Stimulated activated memory B cell treated with anti-CD40 and anti-IgM and Interleukin-4, amounts not matched to agents 10 μg/mL and 1 μg/mL and 100 μg/mL, for 72 hours (primary cell): ENCODE measurements around the gene NCOA1.

Source experiments
- ATAC-seq: fragments of 150-1000 bp; cut with Tn5 transposase; 2 replicates; pipeline ENCODE4 v1.10.0; 2021
- H3K27ac Mint-ChIP-seq: one replicate; pipeline ENCODE4 v1.8.0; 2022; ENCODE audit warnings: mild to moderate bottlenecking, mixed read lengths
- H3K27me3 Mint-ChIP-seq: one replicate; pipeline ENCODE4 v1.8.0; 2022; ENCODE audit warnings: mixed read lengths
- H3K36me3 Mint-ChIP-seq: one replicate; pipeline ENCODE4 v1.8.0; 2022; ENCODE audit warnings: mixed read lengths
- H3K4me1 Mint-ChIP-seq: one replicate; pipeline ENCODE4 v1.8.0; 2022; ENCODE audit warnings: mixed read lengths
- H3K4me3 Mint-ChIP-seq: one replicate; pipeline ENCODE4 v1.8.0; 2022; ENCODE audit warnings: mild to moderate bottlenecking, moderate library complexity, mixed read lengths
- H3K9me3 Mint-ChIP-seq: one replicate; pipeline ENCODE4 v1.8.0; 2022; ENCODE audit warnings: mixed read lengths

The NCOA1 gene

DNA sequence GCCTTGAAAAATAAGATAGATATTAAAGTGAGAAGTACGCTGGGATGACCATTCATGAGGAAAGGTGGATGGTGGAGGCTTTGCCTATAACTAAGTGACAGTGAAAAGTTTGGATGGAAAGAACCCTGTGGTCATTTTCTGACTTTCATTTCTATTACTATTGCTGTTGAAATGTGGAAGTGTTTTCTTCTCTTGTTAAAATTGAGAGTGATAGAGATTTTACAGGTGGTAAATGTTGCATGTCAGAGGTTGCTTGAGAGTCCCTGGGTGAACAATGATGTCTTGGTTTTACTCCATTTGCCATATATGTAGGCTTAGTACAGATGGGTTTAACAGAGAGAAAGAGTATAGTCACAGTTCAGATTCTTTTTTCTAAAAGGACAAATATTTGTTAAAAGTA lies 18.4 kb downstream of the NCOA1 start:
- H3K36me3 Mint-ChIP-seq = no peaks in the 10 kb centered on the region
- peak overlapping the region; percentile 41 for H3K4me3 Mint-ChIP-seq
- no peaks in the 10 kb centered on the region for H3K9me3 Mint-ChIP-seq
- H3K4me1 Mint-ChIP-seq = peaks cover 73% of the 10 kb centered on the region
- ATAC-seq = peak; percentile 93
- H3K27me3 Mint-ChIP-seq = no peaks in the 10 kb centered on the region
- peak overlapping the region; percentile 79 for H3K27ac Mint-ChIP-seq

GRCh38 chr2:24509840-24510239 lies 18.8 kb downstream of the NCOA1 start:
- Mint-ChIP-seq H3K4me3 (peak overlapping the region; percentile 23), H3K4me1 (peaks cover 73% of the 10 kb centered on the region), H3K9me3 (no peaks in the 10 kb centered on the region), H3K36me3 (no peaks in the 10 kb centered on the region), H3K27me3 (no peaks in the 10 kb centered on the region), H3K27ac (peak overlapping the region; percentile 79)
- ATAC-seq = peak; percentile 61

DNA sequence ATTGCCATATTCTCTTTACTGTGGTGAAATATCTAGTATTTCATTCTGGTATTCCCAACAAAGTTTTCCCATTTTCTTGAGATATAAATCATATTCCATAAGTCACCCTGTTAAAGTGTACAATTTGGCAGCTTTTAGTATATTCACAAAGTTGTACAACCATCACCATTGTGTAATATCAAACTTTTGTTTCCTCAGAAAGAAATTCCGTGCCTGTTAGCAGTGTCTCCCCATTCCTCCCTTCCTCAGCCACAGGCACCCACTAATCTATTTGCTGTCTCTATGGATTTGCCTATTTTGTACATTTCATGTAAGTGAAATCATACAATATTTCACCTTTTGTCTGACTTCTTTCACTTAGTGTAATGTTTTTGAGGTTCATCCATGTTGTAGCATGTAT lies 19.7 kb downstream of the NCOA1 start:
- H3K4me1 Mint-ChIP-seq = peaks cover 79% of the 10 kb centered on the region
- no peaks in the 10 kb centered on the region for H3K9me3 Mint-ChIP-seq
- H3K27me3 Mint-ChIP-seq = no peaks in the 10 kb centered on the region
- no peaks in the 10 kb centered on the region for H3K36me3 Mint-ChIP-seq
- H3K4me3 Mint-ChIP-seq = no peak overlapping the region
- no peak for ATAC-seq
- H3K27ac Mint-ChIP-seq = peak overlapping the region; percentile 79

DNA sequence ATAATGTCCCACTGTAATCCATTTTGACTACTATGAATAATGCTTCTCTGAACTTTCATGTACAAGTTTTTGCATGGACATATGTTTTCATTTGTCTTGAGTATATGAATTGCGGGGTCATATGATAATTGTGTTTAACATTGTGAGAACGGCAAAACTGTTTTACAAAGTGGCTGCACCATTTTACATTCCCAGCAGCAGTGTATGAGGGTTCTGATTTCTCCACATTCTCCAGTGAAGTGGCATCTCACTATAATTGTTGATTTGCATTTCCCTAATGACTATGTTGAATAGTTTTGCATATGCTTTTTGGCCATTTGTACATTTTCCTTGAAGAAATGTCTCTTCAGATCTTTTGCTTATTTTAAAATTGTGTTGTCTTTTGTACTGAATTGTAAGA lies 20.1 kb downstream of the NCOA1 start:
- H3K9me3 Mint-ChIP-seq = no peaks in the 10 kb centered on the region

GRCh38 chr2:24511894-24512293 lies 20.8 kb downstream of the NCOA1 start:
- Mint-ChIP-seq H3K27ac (no peak overlapping the region), H3K4me1 (peaks cover 77% of the 10 kb centered on the region), H3K27me3 (no peaks in the 10 kb centered on the region), H3K4me3 (peak overlapping the region; percentile 12), H3K36me3 (no peaks in the 10 kb centered on the region), H3K9me3 (no peaks in the 10 kb centered on the region)
- ATAC-seq = no peak

More for the DNA sequence above, 20.1 kb downstream of the NCOA1 start:
- no peaks in the 10 kb centered on the region for H3K36me3 Mint-ChIP-seq
- H3K4me3 Mint-ChIP-seq = no peak overlapping the region
- no peak for ATAC-seq
- H3K27me3 Mint-ChIP-seq = no peaks in the 10 kb centered on the region
- H3K27ac Mint-ChIP-seq = peak overlapping the region; percentile 79
- peaks cover 76% of the 10 kb centered on the region for H3K4me1 Mint-ChIP-seq

- H3K27ac Mint-ChIP-seq = no peak overlapping the region
Observed at GRCh38 chr2:24512404-24512803, 21.4 kb downstream of the NCOA1 start.

DNA sequence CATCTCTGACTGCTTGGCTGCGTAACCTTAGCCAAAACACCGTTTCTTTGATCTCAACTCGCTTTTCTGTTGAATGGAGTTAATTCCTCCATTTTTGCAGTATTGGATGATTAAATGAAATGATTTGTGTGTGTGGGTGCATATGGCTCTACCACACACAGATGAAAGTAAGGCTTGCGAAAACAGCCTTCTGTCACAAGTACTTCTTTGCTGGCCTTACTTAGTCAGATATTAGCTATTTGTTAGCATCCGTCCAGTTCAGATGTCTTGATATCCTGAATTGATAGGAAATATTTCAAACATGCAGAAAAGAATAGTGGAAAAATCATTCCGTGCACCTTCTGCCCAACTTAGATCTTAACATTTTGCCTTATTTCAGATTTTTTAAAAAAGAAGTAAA lies 21.8 kb downstream of the NCOA1 start:
- ATAC-seq = no peak
- no peaks in the 10 kb centered on the region for H3K27me3 Mint-ChIP-seq
- no peak overlapping the region for H3K27ac Mint-ChIP-seq

More at GRCh38 chr2:24512404-24512803, 21.4 kb downstream of the NCOA1 start:
- Mint-ChIP-seq H3K9me3 (no peaks in the 10 kb centered on the region), H3K36me3 (no peaks in the 10 kb centered on the region), H3K4me3 (no peak overlapping the region), H3K27me3 (no peaks in the 10 kb centered on the region), H3K4me1 (peaks cover 77% of the 10 kb centered on the region)
- ATAC-seq = no peak

GRCh38 chr2:24513281-24514071 lies 22.4 kb downstream of the NCOA1 start:
- Mint-ChIP-seq H3K27ac (no peak overlapping the region), H3K4me3 (no peak overlapping the region), H3K4me1 (peaks cover 73% of the 10 kb centered on the region), H3K27me3 (no peaks in the 10 kb centered on the region), H3K9me3 (no peaks in the 10 kb centered on the region), H3K36me3 (no peaks in the 10 kb centered on the region)
- ATAC-seq = no peak

More for the DNA sequence above, 21.8 kb downstream of the NCOA1 start:
- H3K4me3 Mint-ChIP-seq = no peak overlapping the region
- peaks cover 76% of the 10 kb centered on the region for H3K4me1 Mint-ChIP-seq
- no peaks in the 10 kb centered on the region for H3K9me3 Mint-ChIP-seq
- no peaks in the 10 kb centered on the region for H3K36me3 Mint-ChIP-seq

DNA sequence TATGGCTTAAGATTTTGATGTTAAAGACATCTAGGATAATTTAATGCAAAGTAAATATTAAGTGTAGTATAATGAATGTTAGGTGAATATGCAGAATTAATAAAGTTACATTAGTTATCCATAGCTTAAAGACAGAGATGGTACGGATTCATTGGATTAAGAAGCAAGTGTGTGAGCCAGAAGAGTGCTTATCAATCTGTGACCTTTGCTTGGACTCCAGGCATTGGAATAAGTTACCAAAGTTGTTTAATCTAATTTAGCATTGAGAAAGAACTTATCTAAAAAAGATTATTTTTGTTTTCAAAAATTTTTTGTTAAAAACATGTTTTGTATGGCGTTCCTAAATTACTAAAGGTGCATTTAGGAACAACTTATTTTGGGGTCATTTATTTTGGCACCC lies 23.8 kb downstream of the NCOA1 start:
- Mint-ChIP-seq H3K9me3 (no peaks in the 10 kb centered on the region), H3K27ac (no peak overlapping the region), H3K36me3 (peaks cover 8% of the 10 kb centered on the region), H3K4me1 (peaks cover 67% of the 10 kb centered on the region), H3K4me3 (no peak overlapping the region), H3K27me3 (no peaks in the 10 kb centered on the region)
- ATAC-seq = no peak

DNA sequence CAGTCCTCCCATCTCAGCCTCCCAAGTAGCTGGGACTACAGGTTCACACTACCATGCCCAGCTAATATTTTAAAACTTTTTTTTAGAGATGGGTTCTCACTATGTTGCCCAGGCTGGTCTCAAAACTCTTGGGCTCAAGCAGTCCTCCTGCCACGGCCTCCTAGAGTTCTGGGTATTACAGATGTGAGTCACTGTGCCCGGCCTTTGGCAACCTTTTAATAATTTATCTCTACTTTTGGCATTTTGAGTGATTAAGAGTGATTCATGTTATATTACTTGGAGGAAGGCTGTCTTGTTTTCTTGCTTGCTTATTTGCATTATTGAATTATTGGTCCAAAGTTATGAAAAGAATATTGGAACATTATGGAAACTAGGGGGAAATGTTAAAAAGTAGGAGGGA lies 24.3 kb downstream of the NCOA1 start:
- peaks cover 64% of the 10 kb centered on the region for H3K4me1 Mint-ChIP-seq
- no peaks in the 10 kb centered on the region for H3K9me3 Mint-ChIP-seq
- no peak for ATAC-seq
- H3K4me3 Mint-ChIP-seq = no peak overlapping the region
- H3K27me3 Mint-ChIP-seq = no peaks in the 10 kb centered on the region
- peaks cover 8% of the 10 kb centered on the region for H3K36me3 Mint-ChIP-seq
- H3K27ac Mint-ChIP-seq = no peak overlapping the region

DNA sequence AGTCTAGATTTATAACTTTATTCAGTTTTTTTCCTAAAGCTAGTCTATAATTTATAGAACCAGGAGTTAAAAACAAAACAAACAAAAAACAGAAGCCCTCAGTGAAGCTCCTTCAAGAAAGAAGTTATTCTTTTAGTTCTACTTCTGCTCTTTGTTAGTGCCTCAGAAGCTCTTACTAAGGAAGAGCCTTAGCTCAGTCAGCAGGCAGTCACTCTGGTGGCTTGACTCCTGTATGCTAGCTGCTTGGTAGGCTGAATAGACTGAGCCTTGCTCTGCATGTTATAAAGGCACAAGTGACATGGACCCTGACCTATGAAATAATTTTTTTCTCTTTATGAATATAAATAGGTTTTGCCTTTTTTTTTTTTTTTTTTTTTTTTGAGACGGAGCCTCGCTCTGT lies 24.8 kb downstream of the NCOA1 start:
- Mint-ChIP-seq H3K27me3 (no peaks in the 10 kb centered on the region), H3K4me3 (no peak overlapping the region), H3K4me1 (peaks cover 64% of the 10 kb centered on the region), H3K27ac (no peak overlapping the region), H3K9me3 (no peaks in the 10 kb centered on the region), H3K36me3 (peaks cover 8% of the 10 kb centered on the region)
- no peak for ATAC-seq

GRCh38 chr2:24517247-24517646 lies 26.2 kb downstream of the NCOA1 start:
- Mint-ChIP-seq H3K4me1 (peaks cover 64% of the 10 kb centered on the region), H3K27me3 (no peaks in the 10 kb centered on the region), H3K36me3 (peaks cover 9% of the 10 kb centered on the region), H3K27ac (no peak overlapping the region), H3K4me3 (no peak overlapping the region), H3K9me3 (no peaks in the 10 kb centered on the region)
- ATAC-seq = no peak

DNA sequence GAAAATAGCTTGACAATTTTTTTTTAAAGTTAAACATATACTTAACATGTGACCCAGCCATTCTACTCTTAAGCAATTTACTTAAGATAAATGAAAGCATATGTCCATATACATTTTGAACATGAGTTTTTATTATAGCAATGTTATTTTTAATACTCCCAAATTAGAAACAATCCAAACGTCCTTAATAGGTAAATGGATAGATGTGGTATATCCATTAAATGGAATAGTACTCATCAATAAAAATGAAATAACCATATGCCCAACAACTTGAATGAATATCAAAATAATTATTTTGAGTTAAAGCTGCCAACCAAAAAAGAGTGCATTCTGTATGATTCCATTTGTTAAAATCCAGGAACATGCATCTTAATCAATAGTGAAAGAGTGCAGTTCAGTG lies 29.1 kb downstream of the NCOA1 start:
- H3K27ac Mint-ChIP-seq = no peak overlapping the region
- no peak for ATAC-seq
- no peak overlapping the region for H3K4me3 Mint-ChIP-seq
- peaks cover 13% of the 10 kb centered on the region for H3K36me3 Mint-ChIP-seq
- no peaks in the 10 kb centered on the region for H3K27me3 Mint-ChIP-seq
- H3K9me3 Mint-ChIP-seq = peaks cover 2% of the 10 kb centered on the region
- H3K4me1 Mint-ChIP-seq = peaks cover 65% of the 10 kb centered on the region

DNA sequence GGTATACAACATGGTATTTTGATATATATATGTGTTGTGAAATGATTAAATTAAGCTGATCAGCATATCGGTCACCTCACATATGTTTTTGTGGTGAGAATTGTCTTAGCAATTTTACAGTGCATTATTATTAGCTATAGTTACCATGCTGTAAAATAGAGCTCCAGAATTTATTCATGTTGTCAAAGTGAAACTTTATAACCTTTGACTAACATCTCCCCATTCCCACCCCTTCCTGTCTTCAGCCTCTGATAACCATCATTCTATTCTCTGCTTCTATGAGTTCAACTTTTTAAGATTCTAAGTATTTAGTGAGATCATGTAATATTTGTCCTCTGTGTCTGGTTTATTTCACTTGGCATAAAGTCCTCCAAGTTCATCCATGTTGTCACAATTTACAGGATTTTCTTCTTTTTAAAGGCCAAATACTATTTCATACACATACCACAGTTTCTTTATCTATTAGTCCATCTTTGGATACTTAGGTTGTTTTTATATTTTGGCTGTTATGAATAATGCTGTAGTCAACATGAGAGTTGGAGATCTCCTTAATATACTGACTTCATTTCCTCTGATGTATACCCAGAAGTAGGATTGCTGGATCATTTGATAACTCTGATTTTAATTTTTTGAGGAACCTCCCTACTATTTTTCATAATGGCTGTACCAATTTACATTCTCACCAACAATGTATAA lies 30.3 kb downstream of the NCOA1 start:
- Mint-ChIP-seq H3K27ac (peak overlapping the region; percentile 49), H3K27me3 (no peaks in the 10 kb centered on the region), H3K4me1 (peaks cover 68% of the 10 kb centered on the region), H3K36me3 (peaks cover 13% of the 10 kb centered on the region), H3K9me3 (peaks cover 2% of the 10 kb centered on the region), H3K4me3 (no peak overlapping the region)
- ATAC-seq = no peak

DNA sequence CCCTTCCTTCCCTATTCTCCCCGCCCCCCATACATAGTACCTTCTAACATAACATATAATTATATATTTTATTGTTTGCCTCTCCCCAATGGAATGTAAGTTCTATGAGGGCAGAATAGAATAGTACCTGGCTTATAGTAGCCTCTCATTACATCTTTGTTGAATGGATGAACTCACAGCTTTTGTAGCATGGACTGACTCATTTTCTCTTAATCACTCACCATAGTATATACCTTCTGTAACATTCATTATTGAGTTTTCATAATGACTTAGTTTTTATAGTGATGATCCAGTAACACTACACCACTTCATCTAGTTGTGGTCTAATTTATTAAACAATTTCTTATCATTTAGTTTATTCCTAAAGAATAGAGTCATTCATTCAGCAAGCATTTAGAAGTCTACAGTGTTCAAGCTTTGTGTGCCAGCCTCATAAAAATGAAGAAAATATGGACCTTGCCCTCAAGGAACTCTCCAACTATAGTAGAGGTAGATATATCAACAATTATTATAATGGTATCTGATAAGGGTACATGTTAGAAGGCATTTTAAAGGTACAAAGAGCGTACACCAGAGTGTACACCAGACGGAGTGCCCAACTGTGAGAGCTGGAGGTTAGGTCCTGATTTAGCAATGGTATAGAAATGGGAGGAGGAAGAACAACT lies 31.1 kb downstream of the NCOA1 start:
- H3K9me3 Mint-ChIP-seq = peaks cover 2% of the 10 kb centered on the region
- H3K4me3 Mint-ChIP-seq = no peak overlapping the region
- no peak overlapping the region for H3K27ac Mint-ChIP-seq
- H3K27me3 Mint-ChIP-seq = no peaks in the 10 kb centered on the region
- no peak for ATAC-seq
- H3K36me3 Mint-ChIP-seq = peaks cover 13% of the 10 kb centered on the region
- H3K4me1 Mint-ChIP-seq = peaks cover 63% of the 10 kb centered on the region
